Lower lobe of right lung (tissue), 2 donors: ENCODE measurements around the gene COL4A2. TPM values are rescaled to one million over a fixed set of nuclear protein-coding genes. Genes with fewer than 3 reads are reported as not detected.

Experiments
- ATAC-seq, 2 donors: fragments of 200-7000 bp; cut with Tn5 transposase; one replicate each; pipeline ENCODE4 v1.9.1; 2020 to 2022; ENCODE audit warnings: mild to moderate bottlenecking in 2 of 2, moderate library complexity in 2 of 2
- DNase-seq: peaks from one replicate; pipeline ENCODE4 v3.0.0-alpha.2; 2020
- H3K27ac ChIP-seq: fragments of 200-600 bp; one replicate; pipeline ENCODE4 v1.8.0; 2022
- H3K27me3 ChIP-seq: fragments of 200-600 bp; one replicate; pipeline ENCODE4 v1.8.0; 2022; ENCODE audit warnings: low read depth
- H3K36me3 ChIP-seq: fragments of 200-600 bp; one replicate; pipeline ENCODE4 v1.8.0; 2022; ENCODE audit warnings: mild to moderate bottlenecking
- H3K4me1 ChIP-seq: fragments of 200-600 bp; one replicate; pipeline ENCODE4 v1.8.0; 2022
- H3K4me3 ChIP-seq: fragments of 200-600 bp; one replicate; pipeline ENCODE4 v1.8.0; 2022; ENCODE audit warnings: mild to moderate bottlenecking
- H3K9me3 ChIP-seq: fragments of 200-600 bp; one replicate; pipeline ENCODE4 v1.8.0; 2022
- CTCF ChIP-seq: fragments of 200-600 bp; IDR thresholded peaks from one replicate; pipeline ENCODE4 v1.8.0; 2022; ENCODE audit warnings: antibody characterized with exemption, mild to moderate bottlenecking
- intact Hi-C: fragments of 100-400 bp; cut with DNase I; formaldehyde crosslinking; loops from one replicate; pipeline ENCODE4 v1.11.0; 2022
- total RNA-seq: library from RNA; stranded (reverse); fragmentation: NEBNext Ultra II Directional; extraction: Animal tissue kit (Norgen Biotek cat#: 25700); gene quantifications from one replicate; pipeline ENCODE4 v1.2.1, GENCODE V29; 2021
- donor health status: DM: no; HTN: yes; CAD: no; lungs with severe emphysema.

Gene COL4A2
- total RNA-seq, 1 donor from 2014 or later, result 185 TPM

- intact Hi-C loops, result no loop called here
- no peak for DNase-seq
- Histone ChIP-seq H3K9me3 (no peaks in the 10 kb centered on the region), H3K27ac (no peak overlapping the region), H3K4me1 (peaks cover 59% of the 10 kb centered on the region), H3K36me3 (no peaks in the 10 kb centered on the region), H3K4me3 (no peak overlapping the region), H3K27me3 (no peaks in the 10 kb centered on the region)
- no peak for ATAC-seq
- TF ChIP-seq CTCF, result no peak
These were observed 45.0 kb upstream of the COL4A2 start for GRCh38 chr13:110262082-110262436.

GRCh38 chr13:110262508-110263291, 44.4 kb upstream of the COL4A2 start:
- peak in 1 of 2 donors; percentile 5 for ATAC-seq
- Histone ChIP-seq H3K4me3 (no peak overlapping the region), H3K27me3 (no peaks in the 10 kb centered on the region), H3K9me3 (no peaks in the 10 kb centered on the region), H3K27ac (peak overlapping the region; percentile 14), H3K4me1 (peaks cover 59% of the 10 kb centered on the region), H3K36me3 (no peaks in the 10 kb centered on the region)
- intact Hi-C loops, result no loop called here
- no peak for DNase-seq
- no peak for TF ChIP-seq CTCF

GRCh38 chr13:110263404-110263803, 43.7 kb upstream of the COL4A2 start:
- Histone ChIP-seq H3K27ac (peak overlapping the region; percentile 14), H3K9me3 (no peaks in the 10 kb centered on the region), H3K4me3 (no peak overlapping the region), H3K4me1 (peaks cover 59% of the 10 kb centered on the region), H3K27me3 (no peaks in the 10 kb centered on the region), H3K36me3 (no peaks in the 10 kb centered on the region)
- intact Hi-C loops, result no loop called here
- DNase-seq (no peak), ATAC-seq (no peak)
- no peak for TF ChIP-seq CTCF

GRCh38 chr13:110263888-110264287, 43.2 kb upstream of the COL4A2 start:
- intact Hi-C loops, result no loop called here
- no peaks in the 10 kb centered on the region for H3K9me3 ChIP-seq
- no peaks in the 10 kb centered on the region for H3K36me3 ChIP-seq
- H3K4me1 ChIP-seq, result peaks cover 59% of the 10 kb centered on the region
- TF ChIP-seq CTCF, result no peak
- H3K27me3 ChIP-seq, result no peaks in the 10 kb centered on the region
- ATAC-seq (peak; percentile 41 to 43), DNase-seq (no peak)
- H3K4me3 ChIP-seq, result no peak overlapping the region
- no peak overlapping the region for H3K27ac ChIP-seq

- no peak for ATAC-seq
- H3K27ac ChIP-seq, result peak overlapping the region; percentile 9
These were observed 42.3 kb upstream of the COL4A2 start for GRCh38 chr13:110264685-110265275.

More at GRCh38 chr13:110264685-110265275, 42.3 kb upstream of the COL4A2 start:
- H3K4me3 ChIP-seq, result no peak overlapping the region
- no peaks in the 10 kb centered on the region for H3K36me3 ChIP-seq
- H3K4me1 ChIP-seq, result peaks cover 51% of the 10 kb centered on the region
- intact Hi-C loops, result no loop called here
- H3K9me3 ChIP-seq, result no peaks in the 10 kb centered on the region
- H3K27me3 ChIP-seq, result no peaks in the 10 kb centered on the region
- no peak for TF ChIP-seq CTCF
- DNase-seq, result no peak
